Suprapubic skin (tissue), 4 donors: ENCODE data around the gene ACTL8. TPM values are rescaled to one million over a fixed set of nuclear protein-coding genes. Genes with fewer than 3 reads are reported as not detected.

Experiments
- DNase-seq, 2 donors: peaks; one replicate each; pipeline ENCODE4 v3.0.0-alpha.2; 2019; ENCODE audit warnings: low spot score in 2 of 2
- H3K27ac ChIP-seq: fragments of 200-600 bp; sonication (generic); one replicate; pipeline ENCODE4 v1.5.1; 2019
- H3K27me3 ChIP-seq: fragments of 200-600 bp; sonication (generic); one replicate; pipeline ENCODE4 v1.5.1; 2019
- H3K36me3 ChIP-seq: fragments of 200-600 bp; sonication (generic); one replicate; pipeline ENCODE4 v1.5.1; 2019
- H3K4me1 ChIP-seq: fragments of 200-600 bp; sonication (generic); one replicate; pipeline ENCODE4 v1.5.1; 2019
- H3K4me3 ChIP-seq: fragments of 200-600 bp; sonication (generic); one replicate; pipeline ENCODE4 v1.5.1; 2019; ENCODE audit warnings: mild to moderate bottlenecking
- H3K9me3 ChIP-seq: fragments of 200-600 bp; sonication (generic); one replicate; pipeline ENCODE4 v1.5.1; 2019
- CTCF ChIP-seq, 2 donors: fragments of 200-600 bp in 1 of 2; fragments of 450-650 bp in 1 of 2; sonication (generic) in 1 of 2; IDR thresholded peaks; one replicate each; pipeline ENCODE4 v1.5.1; 2016 to 2019; ENCODE audit warnings: antibody characterized with exemption in 2 of 2, mild to moderate bottlenecking in 1 of 2, moderate library complexity in 1 of 2
- EP300 ChIP-seq: sonication (generic); formaldehyde crosslinking; IDR thresholded peaks from one replicate; pipeline ENCODE4 v1.6.1; 2017; ENCODE audit warnings: antibody characterized with exemption
- POLR2A ChIP-seq, 2 donors: fragments of 450-650 bp; IDR thresholded peaks; one replicate each; pipeline ENCODE4 v1.6.1; 2017; ENCODE audit warnings: antibody characterized with exemption in 2 of 2, mild to moderate bottlenecking in 2 of 2, moderate library complexity in 2 of 2
- POLR2AphosphoS5 ChIP-seq, 3 donors: sonication (generic); formaldehyde crosslinking; IDR thresholded peaks; one replicate each; pipeline ENCODE4 v1.6.1; 2017; ENCODE audit warnings: antibody characterized with exemption in 3 of 3
- WGBS: methylation state at CpG from one replicate; pipeline ENCODE4 v1.1.5; 2018; 5-methylcytosine and 5-hydroxymethylcytosine counted together
- total RNA-seq, 4 donors: library from RNA; depleted of rRNA; stranded (reverse); fragments of >200 nt; gene quantifications; one replicate each; pipeline ENCODE4 v1.1.0, GENCODE V29; 2016

Gene ACTL8
- total RNA-seq, 4 donors from 2014 or later = not detected

- peaks cover 32% of the 10 kb centered on the region for H3K27me3 ChIP-seq
- no peak overlapping the region for H3K27ac ChIP-seq
- H3K9me3 ChIP-seq = peaks cover 9% of the 10 kb centered on the region
- no peak for DNase-seq
- WGBS = 62% methylated on average over 6 of the region's 11 CpGs
- no peaks in the 10 kb centered on the region for H3K36me3 ChIP-seq
- H3K4me1 ChIP-seq = no peaks in the 10 kb centered on the region
- no peak overlapping the region for H3K4me3 ChIP-seq
- no peak for TF ChIP-seq CTCF (IDR thresholded peaks at IDR 0.05)
- TF ChIP-seq EP300 = no peak
- no peak for TF ChIP-seq POLR2AphosphoS5 (IDR thresholded peaks at IDR 0.05)
- no peak for TF ChIP-seq POLR2A (IDR thresholded peaks at IDR 0.05)
Observed at GRCh38 chr1:17762313-17762712, 7.2 kb downstream of the ACTL8 start.

GRCh38 chr1:17763417-17763816 is 8.3 kb downstream of the ACTL8 start:
- Histone ChIP-seq H3K27ac (no peak overlapping the region), H3K9me3 (peaks cover 9% of the 10 kb centered on the region), H3K36me3 (no peaks in the 10 kb centered on the region), H3K4me1 (no peaks in the 10 kb centered on the region), H3K27me3 (peaks cover 32% of the 10 kb centered on the region), H3K4me3 (no peak overlapping the region)
- TF ChIP-seq CTCF (IDR thresholded peaks at IDR 0.05) (no peak), EP300 (no peak), POLR2A (IDR thresholded peaks at IDR 0.05) (no peak), POLR2AphosphoS5 (IDR thresholded peaks at IDR 0.05) (no peak)
- DNase-seq = no peak
- 49% methylated on average over 8 of the region's 8 CpGs for whole genome bisulfite sequencing

- H3K4me3 ChIP-seq = no peak overlapping the region
- DNase-seq = no peak
- peaks cover 6% of the 10 kb centered on the region for H3K9me3 ChIP-seq
- H3K27me3 ChIP-seq = peaks cover 32% of the 10 kb centered on the region
- H3K27ac ChIP-seq = no peak overlapping the region
- H3K36me3 ChIP-seq = no peaks in the 10 kb centered on the region
- TF ChIP-seq EP300 (no peak), POLR2A (IDR thresholded peaks at IDR 0.05) (no peak), CTCF (IDR thresholded peaks at IDR 0.05) (no peak), POLR2AphosphoS5 (IDR thresholded peaks at IDR 0.05) (no peak)
- WGBS = no CpG with 5 or more reads among the region's 5 CpGs
- H3K4me1 ChIP-seq = no peaks in the 10 kb centered on the region
Observed at GRCh38 chr1:17763995-17764394, 8.9 kb downstream of the ACTL8 start.

- WGBS = 67% methylated on average over 10 of the region's 10 CpGs
- H3K4me1 ChIP-seq = no peaks in the 10 kb centered on the region
- TF ChIP-seq POLR2A (IDR thresholded peaks at IDR 0.05) = no peak
- TF ChIP-seq POLR2AphosphoS5 (IDR thresholded peaks at IDR 0.05) = no peak
- no peak for TF ChIP-seq CTCF (IDR thresholded peaks at IDR 0.05)
- no peak for TF ChIP-seq EP300
Observed at GRCh38 chr1:17764591-17764990, 9.5 kb downstream of the ACTL8 start.

GRCh38 chr1:17765444-17766411 is 10.6 kb downstream of the ACTL8 start:
- Histone ChIP-seq H3K27me3 (peaks cover 32% of the 10 kb centered on the region), H3K36me3 (no peaks in the 10 kb centered on the region), H3K4me3 (no peak overlapping the region), H3K27ac (no peak overlapping the region), H3K9me3 (no peaks in the 10 kb centered on the region), H3K4me1 (no peaks in the 10 kb centered on the region)
- no peak for TF ChIP-seq POLR2AphosphoS5 (IDR thresholded peaks at IDR 0.05)
- 64% methylated on average over 12 of the region's 16 CpGs for WGBS
- DNase-seq = no peak

More at GRCh38 chr1:17764591-17764990, 9.5 kb downstream of the ACTL8 start:
- peaks cover 32% of the 10 kb centered on the region for H3K27me3 ChIP-seq
- no peaks in the 10 kb centered on the region for H3K36me3 ChIP-seq
- no peak overlapping the region for H3K4me3 ChIP-seq
- H3K27ac ChIP-seq = no peak overlapping the region
- H3K9me3 ChIP-seq = peaks cover under 1% of the 10 kb centered on the region
- DNase-seq = no peak
